Stimulated activated CD8-positive, alpha-beta memory T cell treated with anti-CD3 and anti-CD28 coated beads, Interleukin-15, amount 100 ng/mL, for 24 hours (primary cell): ENCODE measurements around the gene FBL.
A peak's percentile ranks its signal among the peaks of the same experiment; 100 is the strongest.

Experiments used
- DNase-seq: peaks from one replicate; pipeline ENCODE4 v3.0.0-alpha.2; 2020; ENCODE audit warnings: low read depth

The FBL gene

GRCh38 chr19:39842693-39843435 is 3.3 kb downstream of the FBL start:
- no peak for DNase-seq

DNA sequence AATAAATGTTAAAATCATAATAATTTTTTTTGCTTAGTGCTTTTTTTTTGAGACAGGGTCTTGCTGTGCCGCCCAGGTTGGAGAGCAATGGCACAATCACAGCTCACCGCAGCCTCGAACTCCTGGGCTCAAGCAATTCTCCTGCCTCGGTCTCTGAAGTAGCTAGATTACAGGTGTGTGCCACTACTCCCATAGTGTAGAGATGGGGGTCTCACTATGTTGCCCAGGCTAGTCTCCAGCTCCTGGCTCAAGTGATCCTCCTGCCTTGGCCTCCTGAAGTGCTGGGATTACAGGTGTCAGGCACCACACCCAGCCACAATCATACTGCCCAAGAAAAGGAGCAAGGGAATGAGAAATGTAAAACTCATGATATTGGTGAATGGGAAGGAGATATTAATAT is 5.1 kb downstream of the FBL start:
- no peak for DNase-seq

DNA sequence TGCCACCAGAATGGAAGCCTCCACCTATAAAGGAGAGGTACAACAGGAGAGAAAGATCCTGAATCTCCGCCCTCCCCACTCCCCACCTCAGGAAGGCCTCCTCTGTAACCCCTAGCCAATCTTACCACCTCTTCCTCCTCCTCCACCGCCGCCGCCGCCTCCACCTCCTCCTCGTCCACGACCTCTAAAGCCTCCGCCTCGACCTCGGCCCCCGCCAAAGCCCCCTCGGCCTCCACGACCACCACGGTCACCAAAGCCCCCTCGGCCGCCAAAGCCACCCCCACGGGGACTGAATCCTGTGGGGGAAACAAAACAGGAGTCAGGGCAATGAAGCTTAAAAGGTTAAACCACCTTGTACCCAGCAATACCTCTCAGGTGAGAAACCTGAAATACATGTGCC is 5.7 kb downstream of the FBL start:
- no peak for DNase-seq

DNA sequence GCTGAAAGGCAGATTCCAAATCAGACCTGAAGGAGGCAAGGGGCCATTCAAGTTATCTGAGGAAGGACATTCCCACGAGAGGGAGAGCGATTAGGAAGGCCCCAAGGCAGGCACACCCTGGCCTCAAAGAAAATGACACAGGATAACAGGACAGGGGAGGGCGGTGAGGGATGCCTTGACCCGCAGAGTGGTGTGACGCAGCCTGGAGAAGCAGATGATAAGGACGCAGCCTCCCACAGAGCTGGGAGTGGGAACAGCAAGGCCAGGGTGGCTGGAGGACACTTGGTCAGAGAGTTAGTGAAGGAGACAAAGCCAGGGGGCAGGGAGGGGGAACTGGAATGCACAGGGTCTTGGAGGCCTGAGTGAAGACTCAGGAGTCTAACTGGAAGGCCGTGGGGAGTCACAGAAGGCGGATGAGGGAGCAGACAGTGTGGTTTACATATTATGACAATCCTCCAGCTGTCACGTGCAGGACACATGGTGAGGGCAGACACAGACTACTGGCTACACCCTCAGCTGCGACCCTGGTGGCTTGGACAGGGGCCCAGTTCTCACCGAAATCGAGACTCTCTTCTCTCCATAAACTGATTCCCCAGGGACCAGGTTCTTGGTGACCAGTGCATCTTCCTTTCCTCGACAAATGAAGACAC is 6.4 kb downstream of the FBL start:
- DNase-seq, result no peak

GRCh38 chr19:39838569-39838968 is 7.6 kb downstream of the FBL start:
- DNase-seq, result no peak

DNA sequence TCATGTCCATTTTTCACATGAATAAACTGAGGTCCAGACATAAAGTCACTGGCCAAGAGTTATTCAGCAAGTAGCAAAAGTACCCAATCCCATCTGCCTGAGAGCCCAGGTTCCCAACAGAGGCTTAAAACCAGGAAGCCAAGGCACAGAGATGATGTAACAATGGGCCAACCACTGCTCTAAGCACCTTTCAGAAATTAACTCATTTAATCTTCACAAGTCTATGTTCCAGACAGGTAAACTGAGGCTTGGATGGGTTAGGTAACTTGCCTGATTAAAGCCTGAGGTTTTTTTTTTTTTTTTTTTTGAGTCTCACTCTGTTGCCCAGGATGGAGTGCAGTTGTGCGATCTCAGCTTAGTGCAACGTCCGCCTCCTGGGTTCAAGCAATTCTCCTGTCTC is 8.2 kb downstream of the FBL start:
- DNase-seq, result no peak

- DNase-seq, result no peak
Observed at GRCh38 chr19:39834287-39834841, 11.8 kb downstream of the FBL start.

DNA sequence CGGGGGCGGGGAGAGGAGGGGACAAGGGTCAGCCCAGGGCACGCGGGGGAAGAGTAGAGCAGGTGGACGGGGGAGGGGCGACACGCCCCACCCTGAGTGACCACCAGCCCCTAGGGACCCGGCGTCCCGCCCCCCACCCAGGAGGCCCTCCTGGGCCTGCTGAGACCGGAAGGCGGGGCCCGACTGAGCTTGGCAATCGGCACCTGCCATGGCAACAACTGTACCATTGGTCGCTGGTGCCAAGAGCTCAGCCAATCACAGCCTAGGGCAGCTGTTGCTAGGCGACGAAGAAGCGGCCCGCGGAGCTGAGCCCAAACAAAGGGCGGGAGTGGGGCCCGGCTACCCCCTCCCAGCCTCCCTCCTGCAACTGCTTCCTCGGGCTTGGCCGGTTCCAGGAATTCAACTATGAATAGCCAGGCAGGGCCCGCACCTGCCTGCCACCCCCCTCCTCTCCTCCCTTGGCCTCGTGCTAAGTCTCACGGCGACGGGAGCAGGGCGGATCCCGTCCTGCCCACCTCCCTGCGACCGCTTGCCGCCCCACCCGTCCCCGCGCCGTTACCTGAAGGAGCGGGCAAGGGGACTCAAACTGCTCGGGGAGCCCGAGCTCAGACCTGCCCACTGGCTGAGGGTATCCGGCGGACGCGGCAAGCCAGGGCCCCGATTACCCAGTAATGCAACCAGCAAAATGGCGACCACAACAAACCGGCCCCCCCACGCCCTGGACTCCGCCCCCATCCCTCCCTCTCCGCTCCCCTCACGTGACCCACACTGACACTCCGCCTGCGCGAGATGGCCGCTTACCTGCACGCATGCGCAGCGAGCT is 12.5 kb downstream of the FBL start, which contains the start of gene DYRK1B:
DYRK1B (minus strand) TSS at position 699 of the 823 bp plus-strand sequence. CDS start 2,295 bp downstream, outside the sequence.
- peak; percentile 89 for DNase-seq

GRCh38 chr19:39833160-39833463 is 13.1 kb downstream of the FBL start:
- DNase-seq, result no peak

DNA sequence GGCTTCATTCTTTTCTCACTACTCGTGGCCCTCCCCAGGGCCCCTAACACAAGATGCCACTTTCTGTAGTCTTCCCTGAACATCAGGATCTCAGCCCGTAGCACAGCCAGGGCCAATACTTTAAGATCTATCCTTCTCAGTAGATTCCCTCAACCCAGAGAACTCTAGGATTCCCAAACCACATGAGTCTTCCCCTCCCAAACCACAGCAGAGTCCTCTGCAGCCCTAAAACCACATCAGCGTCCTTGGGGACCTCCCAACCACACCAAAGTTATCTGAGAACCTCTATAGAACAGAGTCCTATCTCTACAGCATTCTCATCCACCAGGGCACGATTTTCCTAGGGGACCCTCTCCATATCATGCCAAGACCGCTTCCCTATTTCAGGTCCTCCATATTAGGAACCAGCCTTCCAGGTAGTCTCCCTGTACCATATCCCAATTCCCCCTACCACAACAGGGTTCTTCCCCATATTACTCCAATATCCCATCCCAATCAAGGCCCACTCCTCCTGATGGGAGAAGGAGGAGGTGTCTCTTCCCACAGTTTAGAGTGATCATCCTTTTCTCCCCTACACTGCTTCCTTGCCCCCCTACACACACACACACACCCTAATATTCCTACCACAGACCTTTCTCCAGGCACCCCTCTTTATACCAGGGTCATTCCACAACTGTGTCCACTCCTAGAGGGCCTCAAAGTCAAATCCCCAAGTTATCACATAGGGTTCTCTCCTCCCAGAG is 13.7 kb downstream of the FBL start:
- DNase-seq, result no peak

DNA sequence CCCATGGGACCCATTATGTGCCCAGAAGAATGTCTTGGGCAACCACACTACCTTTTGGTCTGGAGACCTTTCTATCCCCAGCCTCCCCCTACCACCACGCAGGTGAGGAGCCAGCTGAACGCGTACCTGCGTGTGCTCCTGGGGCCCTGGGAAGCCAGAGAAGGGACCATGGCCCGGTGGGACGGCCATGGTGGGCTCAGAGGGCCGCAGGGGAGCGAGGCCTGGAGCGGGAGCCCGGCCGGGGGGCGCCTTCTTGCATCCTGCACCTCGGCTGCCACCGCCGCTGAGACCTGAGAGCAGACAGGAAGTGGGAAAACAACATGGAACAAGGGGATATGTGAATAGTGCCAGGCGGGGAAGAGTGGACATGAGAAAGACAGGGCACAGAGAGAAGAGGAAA is 14.5 kb downstream of the FBL start:
- no peak for DNase-seq

DNA sequence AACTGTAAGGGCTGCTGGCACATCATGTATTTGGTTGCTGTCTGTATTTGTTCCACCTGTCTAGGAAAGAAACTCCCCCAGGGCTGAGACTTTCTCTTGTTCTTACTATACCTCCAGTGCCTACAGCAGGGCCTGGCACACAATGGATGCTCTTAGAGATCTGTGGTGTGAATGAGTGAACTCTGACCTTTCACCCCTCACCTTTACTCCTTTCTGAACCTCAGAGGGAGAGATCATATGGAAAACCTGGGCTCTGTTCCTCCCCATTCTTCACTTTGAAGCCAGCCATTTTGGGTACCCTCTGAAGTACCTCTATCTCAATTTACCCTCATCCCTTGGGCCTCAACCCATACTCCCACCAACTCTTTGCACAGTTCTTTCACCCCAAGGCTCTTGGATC is 15.3 kb downstream of the FBL start:
- no peak for DNase-seq

- DNase-seq, result no peak
Observed at GRCh38 chr19:39830406-39830805, 15.8 kb downstream of the FBL start.

- DNase-seq, result no peak
Observed at GRCh38 chr19:39829702-39830275, 16.4 kb downstream of the FBL start.

DNA sequence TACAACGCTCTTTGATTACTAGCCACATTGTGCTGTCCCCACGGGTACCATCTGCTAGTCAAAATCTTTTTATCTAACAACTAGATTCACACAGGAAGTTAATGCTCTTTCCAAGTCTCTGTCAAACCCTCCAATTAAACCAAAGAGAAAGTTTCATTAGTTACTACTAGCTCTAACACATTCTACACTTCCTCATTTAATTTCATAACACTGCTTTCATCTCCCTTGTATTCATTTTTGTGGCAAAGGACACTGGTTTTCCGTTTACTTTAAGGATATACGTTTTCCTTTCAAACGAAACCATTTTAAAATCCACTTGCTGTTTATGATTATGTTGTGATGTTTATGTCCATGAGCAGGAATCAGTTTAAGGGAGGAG is 17.5 kb downstream of the FBL start:
- no peak for DNase-seq

DNA sequence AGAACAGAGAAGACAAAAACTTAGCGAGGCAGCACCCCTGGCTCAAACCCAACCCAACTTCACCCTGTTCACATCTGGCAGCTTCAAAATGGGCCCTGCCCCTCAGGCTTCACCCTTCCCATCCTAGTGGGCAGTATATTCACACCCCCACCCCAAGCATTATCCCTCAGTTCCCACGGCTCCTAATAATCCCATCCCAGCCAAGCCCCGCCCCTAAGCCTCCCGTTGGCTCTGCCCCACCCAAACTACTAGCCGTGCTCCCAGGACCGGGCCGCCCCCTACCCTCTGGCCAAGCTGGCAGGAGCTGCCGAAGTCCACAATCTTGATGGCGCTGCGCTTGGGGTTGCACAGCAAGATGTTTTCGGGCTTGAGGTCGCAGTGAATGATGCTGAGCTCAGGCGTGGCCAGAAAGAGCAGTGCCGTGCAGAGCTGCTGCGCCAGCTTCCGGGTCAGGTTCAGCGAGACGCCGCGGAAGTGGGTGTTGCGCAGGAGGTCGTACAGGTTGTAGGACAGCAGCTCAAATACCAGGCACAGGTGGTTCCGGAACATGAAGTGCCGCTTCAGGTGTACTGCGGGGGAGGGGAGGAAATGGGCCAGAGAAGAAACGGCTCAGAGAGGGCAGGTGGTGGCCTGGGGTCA is 18.0 kb downstream of the FBL start:
- DNase-seq, result no peak

- DNase-seq, result no peak
Observed at GRCh38 chr19:39827216-39827615, 19.0 kb downstream of the FBL start.

- no peak for DNase-seq
Observed at GRCh38 chr19:39826311-39826945, 19.8 kb downstream of the FBL start.

DNA sequence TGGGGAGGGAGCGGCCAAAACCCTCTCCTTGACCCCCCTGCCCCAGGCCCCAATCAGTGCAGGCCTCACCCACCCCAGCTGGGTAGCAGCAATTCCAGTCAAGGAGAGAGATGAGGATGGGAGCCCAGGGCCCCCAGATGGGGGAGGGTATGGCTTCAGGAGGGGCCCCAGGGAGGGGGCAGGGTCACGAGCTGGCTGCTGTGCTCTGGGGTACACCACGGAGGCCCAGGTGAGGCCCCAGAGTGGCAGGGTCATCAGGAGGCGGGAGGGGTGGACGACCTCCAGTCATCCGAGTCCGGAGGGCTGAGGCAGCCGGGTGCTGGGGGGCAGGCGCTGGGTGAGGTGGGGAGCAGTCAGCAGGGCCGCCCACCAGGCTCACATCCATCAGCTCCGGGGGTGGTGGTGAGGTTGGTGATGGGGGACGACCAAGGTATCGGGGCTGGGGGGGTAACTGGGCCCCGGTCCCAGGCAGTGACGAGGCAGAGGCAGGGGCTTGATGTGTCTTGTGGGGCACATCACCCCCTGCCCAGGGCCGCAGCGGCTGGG is 20.6 kb downstream of the FBL start:
- DNase-seq, result no peak

GRCh38 chr19:39825093-39825463 is 21.1 kb downstream of the FBL start:
- no peak for DNase-seq
